CD4-positive, alpha-beta T cell treated with Interleukin-6 at 100 ng/mL for 8 hours (primary cell): ENCODE data around the gene MDH2.
"Not testable (repeated sequence)": the region's sequence is repeated elsewhere in the genome, so short reads cannot be mapped to it uniquely, and the experiment has no call there.

Source experiments
- DNase-seq: peaks from one replicate; pipeline ENCODE4 v3.0.0-alpha.2; 2020; ENCODE audit warnings: mixed read lengths, low spot score

Gene MDH2

GRCh38 chr7:76048668-76048988 lies 722 bp downstream of the MDH2 start:
- DNase-seq, result no peak

GRCh38 chr7:76049295-76049694 lies 1.4 kb downstream of the MDH2 start:
- DNase-seq, result no peak

GRCh38 chr7:76050545-76050944 lies 2.6 kb downstream of the MDH2 start:
- no peak for DNase-seq

GRCh38 chr7:76051840-76052239 lies 3.9 kb downstream of the MDH2 start:
- no peak for DNase-seq

GRCh38 chr7:76052681-76053080 lies 4.8 kb downstream of the MDH2 start:
- DNase-seq, result not testable (repeated sequence)

GRCh38 chr7:76053461-76053860 lies 5.6 kb downstream of the MDH2 start:
- no peak for DNase-seq

- DNase-seq, result no peak
Observed at GRCh38 chr7:76054123-76055120, 6.5 kb downstream of the MDH2 start.

GRCh38 chr7:76056241-76056640 lies 8.3 kb downstream of the MDH2 start:
- DNase-seq, result no peak

- DNase-seq, result no peak
Observed at GRCh38 chr7:76057103-76057812, 9.4 kb downstream of the MDH2 start.

- no peak for DNase-seq
Observed at GRCh38 chr7:76057813-76058145, 9.9 kb downstream of the MDH2 start.

GRCh38 chr7:76058745-76059144 lies 10.8 kb downstream of the MDH2 start:
- DNase-seq, result not testable (repeated sequence)

GRCh38 chr7:76060842-76061241 lies 12.9 kb downstream of the MDH2 start:
- DNase-seq, result no peak

- DNase-seq, result no peak
Observed at GRCh38 chr7:76062254-76062653, 14.3 kb downstream of the MDH2 start.

GRCh38 chr7:76063114-76063513 lies 15.2 kb downstream of the MDH2 start:
- DNase-seq, result no peak

- no peak for DNase-seq
Observed at GRCh38 chr7:76063525-76063924, 15.6 kb downstream of the MDH2 start.

- DNase-seq, result no peak
Observed at GRCh38 chr7:76064208-76064970, 16.5 kb downstream of the MDH2 start.

- no peak for DNase-seq
Observed at GRCh38 chr7:76065016-76065612, 17.2 kb downstream of the MDH2 start.

GRCh38 chr7:76066716-76067503 lies 19.0 kb downstream of the MDH2 start:
- DNase-seq, result no peak

- no peak for DNase-seq
Observed at GRCh38 chr7:76069238-76069638, 21.3 kb downstream of the MDH2 start.

- DNase-seq, result no peak
Observed at GRCh38 chr7:76071316-76072242, 23.7 kb downstream of the MDH2 start.
